Heart left ventricle (tissue), 13 donors: ENCODE data around the gene SAC3D1.

Source experiments
- POLR2A ChIP-seq, 2 donors: fragments of 450-650 bp; IDR thresholded peaks; one replicate each; pipeline ENCODE4 v1.6.1; 2017; ENCODE audit warnings: antibody characterized with exemption in 2 of 2, mild to moderate bottlenecking in 2 of 2, moderate library complexity in 2 of 2
- TF ChIP-seq, protein P1 (sequence below), 12 donors: fragments of 200-600 bp; sonication (generic) in 4 of 12; IDR thresholded peaks; one replicate each; pipeline versions ENCODE4 v1.5.0 to v1.8.0; 2018 to 2022; ENCODE audit warnings: antibody characterized with exemption in 12 of 12, mild to moderate bottlenecking in 5 of 12
- donor health status: ischemic (EF 13 %, LVEDD 7.1; RV severe dilation, severe dysfunction).
- donor health status: DM: no; HTN: yes; CAD: no.
- donor health status: DM: no; HTN: no; CAD: no.
- donor health status: ischemic (EF 25% LVEDD 6.9; RV normal size, moderate dysfunction).
- donor health status: ischemic (EF 25% LVEDD 5.7; RV mildly dilated, moderate dysfunction).
- donor health status: ischemic (EF 35%, LVEDD 5.7; RV mildly dilated, moderate dysfunction).
- donor health status: nonischemic (EF 11% LVEDD 7.7; RV severe dilation, severe dysfunction).
- donor health status: DM: yes; HTN: yes; CAD: no.
- donor health status: PGD.
- donor health status: ischemic (EF 29% LVEDD 5.4; RV normal size, mild dysfunction).
- donor health status: nonischemic (EF 23%, LVEDD 6.1; RV moderate dilation, normal function).

DNA sequence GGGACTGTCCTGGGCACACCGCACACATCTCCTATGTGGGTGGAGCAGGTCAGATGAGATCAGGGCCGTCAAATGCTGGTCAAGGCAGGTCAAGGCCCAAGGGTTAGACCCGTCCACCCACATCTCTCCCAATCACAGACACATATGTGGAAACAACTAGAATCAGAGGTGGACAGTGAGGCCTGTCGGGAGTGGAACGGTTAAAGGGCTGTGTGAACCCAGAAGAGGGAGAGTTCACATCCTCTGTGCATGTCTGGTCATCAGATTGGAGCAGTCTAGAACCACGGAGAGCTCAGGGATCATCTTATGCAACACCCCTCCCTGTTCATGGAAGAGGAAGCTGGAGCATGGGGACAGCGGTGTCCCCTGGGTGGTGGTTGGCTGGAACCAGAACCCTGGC lies 21.2 kb upstream of the SAC3D1 start:
- TF ChIP-seq, protein P1, sequence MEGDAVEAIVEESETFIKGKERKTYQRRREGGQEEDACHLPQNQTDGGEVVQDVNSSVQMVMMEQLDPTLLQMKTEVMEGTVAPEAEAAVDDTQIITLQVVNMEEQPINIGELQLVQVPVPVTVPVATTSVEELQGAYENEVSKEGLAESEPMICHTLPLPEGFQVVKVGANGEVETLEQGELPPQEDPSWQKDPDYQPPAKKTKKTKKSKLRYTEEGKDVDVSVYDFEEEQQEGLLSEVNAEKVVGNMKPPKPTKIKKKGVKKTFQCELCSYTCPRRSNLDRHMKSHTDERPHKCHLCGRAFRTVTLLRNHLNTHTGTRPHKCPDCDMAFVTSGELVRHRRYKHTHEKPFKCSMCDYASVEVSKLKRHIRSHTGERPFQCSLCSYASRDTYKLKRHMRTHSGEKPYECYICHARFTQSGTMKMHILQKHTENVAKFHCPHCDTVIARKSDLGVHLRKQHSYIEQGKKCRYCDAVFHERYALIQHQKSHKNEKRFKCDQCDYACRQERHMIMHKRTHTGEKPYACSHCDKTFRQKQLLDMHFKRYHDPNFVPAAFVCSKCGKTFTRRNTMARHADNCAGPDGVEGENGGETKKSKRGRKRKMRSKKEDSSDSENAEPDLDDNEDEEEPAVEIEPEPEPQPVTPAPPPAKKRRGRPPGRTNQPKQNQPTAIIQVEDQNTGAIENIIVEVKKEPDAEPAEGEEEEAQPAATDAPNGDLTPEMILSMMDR (IDR thresholded peaks at IDR 0.05), result no peak
- no peak for TF ChIP-seq POLR2A (IDR thresholded peaks at IDR 0.05)
